H9 (cell line): Measurements from ENCODE around the gene NFATC1. TPM values are rescaled to one million over a fixed set of nuclear protein-coding genes. Genes with fewer than 3 reads are reported as not detected.

Experiments
- DNase-seq: peaks from one replicate; pipeline ENCODE4 v3.0.0-alpha.2; 2017
- H2AFZ ChIP-seq: one replicate; pipeline ENCODE4 v1.6.1; 2013; ENCODE audit warnings: mild to moderate bottlenecking, low read length, control low read depth, moderate library complexity
- H2AK5ac ChIP-seq: 2 replicates; pipeline ENCODE4 v1.6.1; 2013; ENCODE audit warnings: low read length, control low read depth, mixed read lengths; ENCODE audit not compliant: insufficient read length
- H2BK120ac ChIP-seq: one replicate; pipeline ENCODE4 v1.6.1; 2013; ENCODE audit warnings: low read depth, mild to moderate bottlenecking, low read length, control low read depth, inconsistent platforms; ENCODE audit not compliant: poor library complexity, severe bottlenecking
- H2BK12ac ChIP-seq: 2 replicates; pipeline ENCODE4 v1.6.1; 2013; ENCODE audit warnings: low read length, control low read depth, mixed read lengths, low read depth; ENCODE audit not compliant: insufficient read length
- H2BK15ac ChIP-seq: 2 replicates; pipeline ENCODE4 v1.6.1; 2013; ENCODE audit warnings: low read depth, low read length, control low read depth
- H2BK20ac ChIP-seq: one replicate; pipeline ENCODE4 v1.6.1; 2013; ENCODE audit warnings: low read depth, mild to moderate bottlenecking, low read length, control low read depth, inconsistent platforms; ENCODE audit not compliant: poor library complexity, severe bottlenecking
- H2BK5ac ChIP-seq: 2 replicates; pipeline ENCODE4 v1.6.1; 2013; ENCODE audit warnings: low read length, control low read depth, mixed read lengths; ENCODE audit not compliant: insufficient read length
- H3K14ac ChIP-seq: 2 replicates; pipeline ENCODE4 v1.6.1; 2013; ENCODE audit warnings: low read length, control low read depth; ENCODE audit not compliant: insufficient read depth
- H3K18ac ChIP-seq: 2 replicates; pipeline ENCODE4 v1.6.1; 2013; ENCODE audit warnings: low read depth, mild to moderate bottlenecking, mixed read lengths, low read length, control low read depth; ENCODE audit not compliant: insufficient read length
- H3K23ac ChIP-seq: 2 replicates; pipeline ENCODE4 v1.6.1; 2013; ENCODE audit warnings: low read length, control low read depth, mixed read lengths, low read depth; ENCODE audit not compliant: insufficient read length
- H3K23me2 ChIP-seq: 2 replicates; pipeline ENCODE4 v1.6.1; 2013; ENCODE audit warnings: low read depth, mild to moderate bottlenecking, mixed read lengths, low read length, control low read depth; ENCODE audit not compliant: insufficient read length, poor library complexity, severe bottlenecking
- H3K27ac ChIP-seq: 2 replicates; pipeline ENCODE4 v1.5.1; 2013; ENCODE audit warnings: low read length, control low read depth, mixed read lengths, low read depth; ENCODE audit not compliant: insufficient read length
- H3K27me3 ChIP-seq: 2 replicates; pipeline ENCODE4 v1.6.1; 2013; ENCODE audit warnings: low read length, control low read depth, inconsistent platforms; ENCODE audit not compliant: insufficient read depth
- H3K4ac ChIP-seq: 2 replicates; pipeline ENCODE4 v1.6.1; 2013; ENCODE audit warnings: low read depth, mild to moderate bottlenecking, control low read depth, inconsistent platforms, low read length, moderate library complexity
- H3K4me1 ChIP-seq: 2 replicates; pipeline ENCODE4 v1.6.1; 2013; ENCODE audit warnings: low read length, control low read depth, inconsistent platforms; ENCODE audit not compliant: insufficient read depth
- H3K4me2 ChIP-seq: 2 replicates; pipeline ENCODE4 v1.6.1; 2013; ENCODE audit warnings: low read length, control low read depth, mixed read lengths; ENCODE audit not compliant: insufficient read length, insufficient read depth
- H3K56ac ChIP-seq: 2 replicates; pipeline ENCODE4 v1.6.1; 2013; ENCODE audit warnings: low read depth, mild to moderate bottlenecking, mixed read lengths, low read length, control low read depth; ENCODE audit not compliant: insufficient read length
- H3K79me1 ChIP-seq: 2 replicates; pipeline ENCODE4 v1.6.1; 2013; ENCODE audit warnings: low read depth, mild to moderate bottlenecking, moderate library complexity, low read length, control low read depth, inconsistent platforms; ENCODE audit not compliant: insufficient read depth, poor library complexity, severe bottlenecking
- H3K79me2 ChIP-seq: 2 replicates; pipeline ENCODE4 v1.6.1; 2013; ENCODE audit warnings: low read length, control low read depth, inconsistent platforms; ENCODE audit not compliant: insufficient read depth
- H3K9ac ChIP-seq: 2 replicates; pipeline ENCODE4 v1.6.1; 2013; ENCODE audit warnings: low read length, control low read depth, mixed read lengths; ENCODE audit not compliant: insufficient read length; ENCODE audit errors: extremely low read depth
- H3K9me3 ChIP-seq: one replicate; pipeline ENCODE4 v1.6.1; 2013; ENCODE audit warnings: low read depth, low read length, inconsistent platforms; ENCODE audit not compliant: control insufficient read depth
- H3T11ph ChIP-seq: one replicate; pipeline ENCODE4 v1.6.1; 2013; ENCODE audit warnings: mild to moderate bottlenecking, low read length, control low read depth, inconsistent platforms
- H4K20me1 ChIP-seq: one replicate; pipeline ENCODE4 v1.6.1; 2013; ENCODE audit not compliant: control insufficient read depth, insufficient read length, insufficient read depth
- H4K5ac ChIP-seq: 2 replicates; pipeline ENCODE4 v1.6.1; 2013; ENCODE audit warnings: low read depth, mild to moderate bottlenecking, mixed read lengths, low read length, control low read depth; ENCODE audit not compliant: insufficient read length
- H4K8ac ChIP-seq: replicated peaks from 2 replicates; pipeline ENCODE4 v1.6.1; 2013; ENCODE audit warnings: low read length, control low read depth, mixed read lengths, low read depth; ENCODE audit not compliant: insufficient read length
- H4K91ac ChIP-seq: 2 replicates; pipeline ENCODE4 v1.6.1; 2013; ENCODE audit warnings: low read depth, mild to moderate bottlenecking, moderate library complexity, mixed read lengths, low read length, control low read depth; ENCODE audit not compliant: insufficient read length
- H3K27ac Mint-ChIP-seq, 3 experiments: 2 replicates in 2 of 3; 3 replicates in 1 of 3; pipeline ENCODE4 v1.8.0; 2020 to 2021; ENCODE audit warnings: mixed read lengths in 3 of 3, mild to moderate bottlenecking in 1 of 3, moderate library complexity in 1 of 3
- H3K27me3 Mint-ChIP-seq: 2 replicates; pipeline ENCODE4 v1.8.0; 2021; ENCODE audit warnings: low read depth, mild to moderate bottlenecking, moderate library complexity, mixed read lengths
- H3K36me3 Mint-ChIP-seq, 3 experiments: 2 replicates in 2 of 3; 3 replicates in 1 of 3; pipeline ENCODE4 v1.8.0; 2020 to 2021; ENCODE audit warnings: low read depth in 3 of 3, mixed read lengths in 3 of 3; ENCODE audit not compliant: insufficient read depth in 1 of 3
- H3K4me1 Mint-ChIP-seq, 2 experiments: 2 replicates each; pipeline ENCODE4 v1.8.0; 2020; ENCODE audit warnings: mixed read lengths in 2 of 2
- H3K4me3 Mint-ChIP-seq, 2 experiments: 2 replicates in 1 of 2; 3 replicates in 1 of 2; pipeline ENCODE4 v1.8.0; 2020 to 2021; ENCODE audit warnings: mild to moderate bottlenecking in 2 of 2, mixed read lengths in 2 of 2, moderate library complexity in 1 of 2
- H3K9me3 Mint-ChIP-seq, 2 experiments: 2 replicates in 1 of 2; 3 replicates in 1 of 2; pipeline ENCODE4 v1.8.0; 2020; ENCODE audit warnings: mild to moderate bottlenecking in 2 of 2, mixed read lengths in 2 of 2, moderate library complexity in 1 of 2
- CTCF ChIP-seq: fragments of 200-600 bp; sonication (generic); conservative IDR thresholded peaks from 3 replicates; pipeline ENCODE4 v1.8.0; 2021; ENCODE audit warnings: antibody characterized with exemption, mild to moderate bottlenecking
- WGBS: extraction: QIAGEN DNeasy Blood & Tissue Kit; methylation state at CpG from one replicate; pipeline ENCODE4 v1.1.7; 2013; ENCODE audit warnings: missing lambda C conversion rate, low lambda C conversion rate, mixed read lengths; ENCODE audit not compliant: insufficient read length; ENCODE audit errors: extremely low coverage; 5-methylcytosine and 5-hydroxymethylcytosine counted together
- total RNA-seq: library from RNA; stranded (reverse); gene quantifications from 2 replicates; pipeline ENCODE4 v1.2.1, GENCODE V29; 2021

The NFATC1 gene
- total RNA-seq, 1 experiment from 2014 or later = 5.5 TPM

GRCh38 chr18:79546781-79547272, 151.1 kb downstream of the NFATC1 start:
- no CpG with 5 or more reads among the region's 23 CpGs for WGBS
- Histone ChIP-seq H3K9ac (no peak overlapping the region), H3K4me1 (no peaks in the 10 kb centered on the region), H2BK12ac (no peak overlapping the region), H3K79me1 (no peaks in the 10 kb centered on the region), H4K8ac (no peak overlapping the region), H3K23ac (no peak overlapping the region), H3K9me3 (no peaks in the 10 kb centered on the region), H3K18ac (peak overlapping the region; percentile 48), H2BK20ac (no peak overlapping the region), H2AFZ (no peak overlapping the region), H3K14ac (no peak overlapping the region), H3K23me2 (no peaks in the 10 kb centered on the region), H3K56ac (no peak overlapping the region), H3T11ph (no peak overlapping the region), H3K27ac (no peak overlapping the region), H4K20me1 (no peaks in the 10 kb centered on the region), H3K79me2 (no peaks in the 10 kb centered on the region), H4K5ac (no peak overlapping the region), H2BK120ac (no peak overlapping the region), H2BK15ac (no peak overlapping the region), H4K91ac (no peak overlapping the region), H2BK5ac (no peak overlapping the region), H3K27me3 (no peaks in the 10 kb centered on the region), H3K4me2 (no peak overlapping the region), H3K4ac (no peak overlapping the region), H2AK5ac (no peak overlapping the region)
- Mint-ChIP-seq H3K4me3 (no peak overlapping the region), H3K36me3 (no peaks in the 10 kb centered on the region), H3K9me3 (peaks cover 12% of the 10 kb centered on the region in 2 experiments; a peak in 4 of 5 replicates), H3K27me3 (peaks cover 3% of the 10 kb centered on the region; the same call in 1 of the 2 replicates), H3K4me1 (no peaks in the 10 kb centered on the region), H3K27ac (no peak overlapping the region; a peak in 1 of 7 replicates)
- peak; percentile 22 for DNase-seq
- no peak for TF ChIP-seq CTCF
